HG03175 (cell line): ENCODE results near the gene ZNF200.

Experiments
- ATAC-seq: cut with Tn5 transposase; IDR thresholded peaks from one replicate; pipeline ENCODE4 v1.9.1; 2021; ENCODE audit warnings: mild to moderate bottlenecking, moderate library complexity; ENCODE audit not compliant: unreplicated experiment

Gene ZNF200

GRCh38 chr16:3179651-3180050 lies 55.3 kb downstream of the ZNF200 start:
- no peak for ATAC-seq

DNA sequence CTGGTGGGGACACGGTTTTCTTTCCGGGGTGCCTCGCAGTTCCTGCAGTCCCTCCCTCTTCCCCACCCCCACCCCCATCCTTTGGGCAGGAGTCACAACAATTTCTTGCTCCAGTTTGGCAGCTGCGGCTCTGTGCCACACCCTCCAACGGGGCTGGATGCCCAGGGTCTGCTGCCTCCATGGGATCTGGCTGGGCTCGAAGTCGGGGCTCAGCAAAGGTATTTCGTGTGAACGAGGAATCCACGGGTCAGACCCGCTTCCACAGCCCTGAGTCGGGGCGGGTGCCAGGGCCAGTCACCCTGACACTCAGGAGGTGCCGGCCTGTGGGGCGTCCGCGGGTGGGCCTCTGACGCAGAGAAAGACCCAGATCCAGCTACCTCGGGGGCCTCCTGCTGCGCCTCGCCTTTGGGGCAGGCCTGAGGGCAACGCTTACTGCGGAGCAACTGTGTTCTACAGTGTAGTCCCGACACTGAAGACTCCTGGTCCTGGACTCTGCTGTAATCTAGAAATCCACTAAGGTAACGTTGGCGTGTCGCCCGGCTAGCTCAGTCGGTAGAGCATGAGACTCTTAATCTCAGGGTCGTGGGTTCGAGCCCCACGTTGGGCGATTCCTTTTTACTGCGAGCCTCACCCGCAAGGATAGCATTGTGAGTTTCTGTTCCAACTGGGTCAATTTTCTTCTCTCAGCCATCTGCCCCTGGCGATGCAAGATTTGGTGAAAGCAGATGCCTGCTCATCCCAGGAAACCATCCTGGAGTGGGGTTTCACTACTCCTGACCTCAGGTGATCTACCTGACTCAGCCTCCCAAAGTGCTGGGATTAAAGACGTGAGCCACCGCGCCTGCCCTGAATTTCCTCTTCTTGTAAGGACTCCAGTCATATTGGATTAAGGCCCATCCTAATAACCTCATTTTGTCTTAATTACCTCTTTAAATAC lies 59.5 kb downstream of the ZNF200 start:
- ATAC-seq = no peak

- ATAC-seq = no peak
These were observed 60.3 kb downstream of the ZNF200 start for GRCh38 chr16:3174618-3175148.

DNA sequence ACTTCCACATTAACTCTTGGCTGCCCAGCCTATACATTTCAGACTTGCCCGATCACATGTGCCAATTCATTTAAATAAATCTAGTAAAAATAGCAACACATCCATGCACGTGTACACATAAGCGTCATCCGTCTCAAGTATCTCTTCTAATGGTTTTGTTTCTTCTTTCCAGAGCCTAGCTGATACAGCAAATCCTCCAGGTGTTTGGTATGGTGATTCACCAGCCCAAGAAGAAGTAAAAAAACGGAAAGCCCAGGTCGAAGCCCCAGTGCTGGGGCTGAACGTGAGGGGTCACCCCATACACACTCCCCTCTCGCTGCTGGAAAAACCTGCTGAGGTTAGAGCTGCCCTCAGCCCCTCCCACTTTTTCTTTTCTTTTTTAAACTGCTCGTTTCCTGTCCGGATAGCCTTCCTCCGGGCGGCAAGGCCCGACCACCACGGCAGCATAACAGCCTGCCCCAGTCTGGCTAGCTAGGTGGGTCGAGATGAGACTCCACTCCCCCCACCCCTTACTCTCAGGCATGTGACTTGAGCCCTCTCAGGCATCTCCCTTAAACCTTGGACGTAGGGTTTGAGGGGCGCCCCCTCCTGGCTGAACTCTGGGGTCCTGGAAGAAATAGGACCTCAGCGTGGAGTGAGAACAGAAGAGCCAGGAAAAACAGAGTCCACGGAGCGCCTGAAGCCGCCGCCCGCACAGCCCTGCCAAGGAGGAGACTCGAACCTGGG lies 60.9 kb downstream of the ZNF200 start:
- no peak for ATAC-seq
